Stimulated activated CD4-positive, alpha-beta T cell treated with anti-CD3 and anti-CD28 coated beads, Interleukin-12 subunit alpha, Interleukin-12 subunit beta, amount 100 ng/mL, for 48 hours (primary cell): Measurements from ENCODE around the gene SORBS1.

ENCODE experiments used
- DNase-seq, 3 donors: peaks; one replicate each; pipeline ENCODE4 v3.0.0-alpha.2; 2020; ENCODE audit warnings: low read depth in 2 of 3, low spot score in 1 of 3

Gene SORBS1

DNA sequence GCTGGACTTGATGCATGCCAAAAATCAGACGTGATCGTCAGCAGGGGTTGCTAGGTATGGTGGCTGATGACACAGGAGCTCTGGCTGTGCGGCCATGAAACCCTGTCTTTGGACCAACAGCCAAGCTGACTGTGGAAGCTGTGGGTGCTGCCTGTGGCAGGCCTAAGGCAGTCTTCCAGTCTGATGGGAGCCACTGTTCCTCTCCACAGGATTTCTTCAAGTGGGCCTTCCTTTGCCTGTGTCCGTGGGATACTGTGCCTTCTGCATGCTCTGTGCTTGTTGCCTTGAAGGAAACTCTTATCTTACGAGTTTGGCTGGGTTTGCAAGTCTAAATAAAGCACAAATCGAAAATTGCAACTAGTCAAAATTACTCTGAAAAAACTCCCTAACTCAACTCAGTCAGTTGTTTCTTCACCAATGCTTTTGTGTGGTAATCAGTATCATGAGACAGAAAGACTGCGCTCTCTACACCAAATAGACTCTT, 168.4 kb downstream of the SORBS1 start:
- no peak for DNase-seq

DNA sequence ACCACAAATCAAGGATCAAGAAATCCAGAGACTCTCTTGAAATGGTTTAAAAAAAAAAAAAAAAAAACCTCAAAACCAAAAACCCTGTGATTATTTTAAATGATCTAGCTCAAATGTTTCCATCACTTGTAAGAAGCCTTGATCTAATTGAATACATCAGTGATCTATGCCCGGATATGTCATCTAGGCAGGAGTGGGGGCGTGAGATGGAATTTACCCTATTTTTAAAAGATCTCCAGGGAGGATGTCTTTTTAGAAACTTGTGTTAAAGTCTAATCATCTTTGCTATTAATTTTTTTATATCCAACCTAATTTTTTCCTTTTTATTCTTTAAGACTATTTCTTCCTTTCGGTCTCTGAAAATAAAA, 169.0 kb downstream of the SORBS1 start:
- DNase-seq, result no peak

DNA sequence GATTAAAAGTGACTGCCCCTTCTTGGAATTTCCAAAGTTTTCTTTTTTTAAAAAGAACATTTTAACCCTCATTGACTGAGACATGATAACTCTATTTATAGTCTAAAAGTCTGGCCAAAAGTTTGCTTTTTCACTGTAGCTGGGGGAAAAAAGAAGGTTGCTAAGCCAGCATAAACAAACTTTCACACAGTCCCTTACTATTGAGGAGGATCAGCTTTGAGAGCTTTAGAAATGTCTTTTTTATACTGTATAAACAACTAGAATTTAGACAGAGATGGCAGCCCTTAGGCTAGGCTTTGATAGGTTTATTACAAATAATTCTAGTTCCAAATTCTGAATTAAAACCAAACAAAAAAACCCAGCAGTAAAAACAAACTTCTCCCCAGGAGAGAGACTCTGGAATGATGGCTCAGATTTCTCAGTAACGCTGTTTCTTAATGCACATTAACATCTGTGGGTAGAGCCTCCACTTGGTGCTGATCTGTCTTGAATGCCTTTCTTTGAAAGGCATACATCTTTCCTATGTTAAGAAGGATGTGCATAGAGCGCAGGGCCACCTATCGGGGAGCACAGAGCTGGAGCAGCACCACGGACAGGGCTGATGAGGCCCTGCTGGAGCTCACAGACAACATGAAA, 169.5 kb downstream of the SORBS1 start:
- no peak for DNase-seq

DNA sequence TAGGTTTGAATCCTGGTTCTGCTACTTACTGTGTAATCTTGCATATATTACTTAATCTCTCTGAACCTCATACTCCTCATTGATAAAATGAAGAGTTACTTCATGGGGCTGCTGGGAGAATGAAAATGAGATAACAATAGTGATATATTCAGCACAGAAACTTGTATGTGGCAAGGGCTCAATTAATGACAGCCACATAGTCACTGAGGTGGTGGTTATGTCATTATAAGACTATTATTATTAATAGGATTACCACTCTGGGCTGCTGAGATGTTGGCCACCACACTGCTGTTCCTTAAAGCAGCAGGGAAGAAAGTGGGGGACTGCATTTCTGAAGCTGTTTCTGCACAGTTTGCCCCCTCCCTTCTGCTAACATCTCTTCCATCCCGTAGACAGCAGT, 170.0 kb downstream of the SORBS1 start:
- DNase-seq, result no peak

DNA sequence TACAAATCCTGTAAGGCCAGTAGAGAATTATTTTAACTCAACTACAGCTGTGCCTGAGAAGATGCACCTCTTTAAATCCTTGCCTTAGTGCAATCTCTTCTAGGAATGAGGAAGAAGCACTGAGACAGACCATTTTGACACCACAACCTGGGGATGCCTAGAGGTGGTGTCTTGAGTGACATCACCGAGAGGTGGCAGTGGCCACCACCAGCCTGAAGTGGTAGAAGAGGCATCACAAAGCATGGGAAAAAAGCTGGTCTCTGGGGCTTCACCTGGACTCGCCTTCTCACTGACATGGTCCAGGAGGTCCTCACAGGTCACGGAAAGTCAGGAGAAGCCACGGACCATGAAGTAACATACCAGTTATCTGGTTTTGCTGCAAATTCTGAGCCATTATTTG, 171.2 kb downstream of the SORBS1 start:
- DNase-seq, result no peak

DNA sequence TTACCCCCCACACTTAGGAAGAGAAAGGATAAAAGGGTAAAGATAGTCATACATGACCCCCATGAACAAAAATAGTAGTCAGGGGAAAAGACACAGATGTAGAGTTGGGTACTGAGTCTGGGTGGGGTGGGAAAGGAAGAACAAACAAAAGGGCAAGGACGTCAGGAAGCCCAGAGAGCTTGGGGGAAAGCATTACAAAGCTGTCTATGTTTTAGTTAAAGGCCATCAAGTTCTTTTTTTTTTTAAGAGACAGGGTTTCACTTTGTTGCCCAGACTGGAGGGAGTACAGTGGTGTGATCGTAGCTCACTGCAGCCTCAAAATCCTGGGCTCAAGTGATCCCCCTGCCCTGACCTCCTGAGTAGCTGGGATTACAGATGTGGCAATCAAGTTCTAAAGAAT, 172.0 kb downstream of the SORBS1 start:
- DNase-seq, result no peak

DNA sequence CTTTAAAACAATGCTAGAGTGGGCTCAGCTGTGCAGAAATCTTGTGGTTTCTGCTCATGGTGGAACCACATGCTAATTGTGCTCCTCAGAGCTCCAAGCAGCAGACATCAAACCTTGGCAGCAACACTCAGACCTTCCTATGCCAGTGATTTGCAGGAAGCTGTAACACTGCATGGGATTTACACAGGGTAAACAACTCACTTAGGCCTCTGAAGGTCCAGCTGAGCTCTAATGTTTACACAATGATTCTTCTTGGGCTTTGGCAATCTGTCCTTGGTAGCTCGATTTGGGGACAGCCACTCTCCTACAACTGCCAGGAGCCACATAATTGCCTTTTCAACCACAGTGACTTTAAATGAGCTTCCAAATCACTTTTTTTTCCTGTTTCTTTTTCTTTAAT, 172.6 kb downstream of the SORBS1 start:
- no peak for DNase-seq

DNA sequence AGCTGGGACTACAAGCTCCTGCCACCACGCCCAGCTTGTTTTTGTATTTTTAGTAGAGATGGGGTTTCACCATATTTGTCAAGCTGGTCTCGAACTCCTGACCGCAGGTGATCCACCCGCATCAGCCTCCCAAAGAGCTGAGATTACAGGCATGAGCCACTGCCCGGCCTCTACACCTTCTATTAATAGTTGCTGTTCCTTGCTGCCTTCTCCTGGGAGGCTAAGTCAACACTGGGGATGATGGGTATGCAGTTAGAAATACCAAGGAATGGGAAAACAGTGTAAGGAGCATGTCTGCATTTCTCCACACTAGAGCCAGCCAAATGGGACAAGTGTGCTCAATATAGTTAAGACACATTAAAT, 173.1 kb downstream of the SORBS1 start:
- DNase-seq, result no peak

DNA sequence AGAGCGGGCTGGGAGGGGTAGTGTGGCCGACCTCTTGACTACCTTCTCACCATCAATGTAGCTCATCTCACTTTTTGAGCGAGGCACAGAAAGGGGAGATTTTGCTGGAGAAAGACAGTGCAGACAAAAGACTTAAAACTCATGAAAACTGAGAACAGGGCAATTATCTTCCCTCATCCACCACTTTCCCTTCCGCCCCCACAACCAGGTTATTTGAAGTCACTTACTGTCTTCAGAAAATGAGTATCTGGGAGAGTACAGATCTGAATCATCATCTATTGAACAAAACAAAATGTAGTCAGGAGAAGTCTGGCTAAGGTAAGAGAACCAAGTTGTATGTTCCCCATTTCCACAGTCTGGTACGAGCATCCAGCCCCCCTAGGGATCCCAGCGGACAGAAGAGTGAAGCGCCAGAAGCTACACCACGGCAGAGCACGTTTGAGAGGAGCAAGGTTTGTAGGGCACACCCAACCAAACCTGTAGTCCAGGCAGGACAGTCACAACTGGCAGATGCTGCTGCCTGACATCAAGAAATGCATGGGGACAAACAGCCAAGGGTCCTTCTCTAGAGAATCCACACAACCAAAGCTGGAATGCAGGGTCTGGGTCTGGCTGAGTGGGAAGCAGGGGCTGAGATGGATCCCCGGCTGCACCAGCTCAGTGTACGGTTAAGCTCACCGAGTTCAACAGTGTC, 177.0 kb downstream of the SORBS1 start:
- peak; percentile 20 to 39 (median 23) for DNase-seq

DNA sequence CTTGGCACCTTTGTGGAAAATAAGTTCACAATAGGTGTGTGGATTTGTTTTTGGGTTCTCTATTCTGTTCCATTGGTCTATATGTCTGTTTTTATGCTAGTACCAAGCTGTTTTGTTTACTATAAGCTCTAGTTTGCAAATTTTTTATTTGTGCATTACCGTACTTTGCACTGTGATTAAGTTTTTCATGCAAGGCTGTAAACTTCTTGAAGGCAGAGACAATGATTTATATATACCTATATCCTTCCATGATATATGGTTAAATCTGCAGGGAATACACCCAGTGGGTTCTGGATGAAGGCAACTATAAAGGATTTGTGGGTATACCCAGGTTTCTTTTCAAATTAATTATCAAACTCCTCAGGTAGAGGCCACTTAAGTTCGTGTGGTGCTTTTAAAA, 178.6 kb downstream of the SORBS1 start:
- no peak for DNase-seq

DNA sequence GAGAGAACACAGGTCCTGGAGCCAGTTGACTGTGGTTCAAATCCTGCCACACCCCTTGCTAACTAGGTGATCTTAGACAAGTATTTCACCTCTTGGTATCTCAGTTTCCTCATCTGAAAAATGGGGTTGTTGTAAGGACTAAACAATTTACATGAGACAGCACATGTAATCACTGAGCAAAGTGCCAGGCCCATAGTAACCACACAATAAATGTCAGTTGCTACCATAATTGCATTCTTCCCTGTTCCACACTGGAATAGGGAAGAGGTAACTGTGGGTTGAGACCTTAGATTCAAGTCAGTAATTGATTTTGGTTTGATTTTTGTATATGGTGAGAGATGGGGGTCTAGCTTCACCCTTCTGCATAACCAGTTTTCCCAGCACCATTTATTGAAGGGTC, 179.0 kb downstream of the SORBS1 start:
- no peak for DNase-seq

DNA sequence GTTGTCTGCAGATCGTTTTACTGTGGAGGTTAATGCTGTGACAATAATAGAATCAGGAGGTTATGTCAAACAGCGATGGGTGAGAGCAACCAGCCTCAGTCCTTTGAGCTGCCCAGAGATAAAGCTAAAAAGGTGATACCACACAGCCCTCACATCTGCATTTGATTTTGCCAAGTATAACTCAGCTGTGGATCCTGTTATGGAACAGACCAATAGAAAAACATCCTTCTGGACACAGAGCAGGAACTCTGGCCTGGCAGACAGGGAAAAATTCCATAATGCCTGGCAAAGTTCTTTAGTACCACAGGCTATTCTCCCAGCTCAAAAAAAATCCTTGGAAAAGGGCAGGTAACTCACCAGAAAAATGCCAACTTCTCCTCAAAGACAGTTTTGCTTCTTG, 183.2 kb downstream of the SORBS1 start:
- DNase-seq, result no peak

DNA sequence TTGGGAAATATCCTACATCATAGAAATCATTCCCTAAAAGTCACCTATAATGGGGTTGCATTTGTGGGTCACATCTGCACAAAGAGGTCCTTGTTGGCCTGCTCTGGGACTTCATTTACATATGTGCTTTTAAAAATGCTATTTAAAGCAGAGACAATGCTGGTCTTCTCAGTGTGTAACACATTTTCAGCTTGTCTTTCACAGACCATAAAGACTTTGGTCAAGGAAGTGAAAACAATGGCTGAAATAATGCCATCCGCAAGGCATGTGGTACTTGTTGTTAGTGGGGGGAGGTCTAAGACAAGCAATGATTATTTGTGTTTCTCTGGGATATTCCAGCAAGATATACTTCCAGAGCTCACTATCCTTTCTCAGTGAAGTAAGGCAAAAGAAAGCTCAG, 185.8 kb downstream of the SORBS1 start:
- DNase-seq, result no peak

DNA sequence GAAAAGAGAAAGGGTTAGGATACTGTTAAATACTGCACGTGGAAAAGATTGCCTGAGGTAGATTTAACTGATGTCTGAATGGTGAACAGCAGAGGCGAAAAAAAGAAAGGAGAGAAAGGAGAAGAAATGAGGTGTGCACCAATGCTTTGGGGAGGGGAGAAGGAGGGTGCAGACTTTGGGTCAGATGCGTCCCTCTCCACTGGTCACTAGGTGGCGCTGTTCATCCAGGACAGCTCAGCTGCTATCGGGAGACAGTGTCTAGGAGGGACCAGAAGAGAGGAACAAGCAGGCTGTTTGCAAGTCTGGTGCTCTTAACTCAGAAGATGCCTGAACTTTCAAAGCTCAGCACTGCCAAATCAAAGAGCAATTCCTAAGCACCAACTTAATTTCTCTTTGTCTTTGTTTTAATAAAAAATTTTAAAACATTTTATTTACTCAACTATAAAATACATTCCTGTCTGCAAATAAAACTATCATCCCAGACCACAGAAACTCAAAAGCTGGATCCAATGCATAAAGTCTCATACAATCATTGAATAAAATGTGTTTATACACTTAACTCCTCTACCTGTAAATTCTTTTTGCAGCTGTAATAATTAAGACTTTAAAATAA, 186.5 kb downstream of the SORBS1 start:
- peak; percentile 55 to 74 (median 55) for DNase-seq

DNA sequence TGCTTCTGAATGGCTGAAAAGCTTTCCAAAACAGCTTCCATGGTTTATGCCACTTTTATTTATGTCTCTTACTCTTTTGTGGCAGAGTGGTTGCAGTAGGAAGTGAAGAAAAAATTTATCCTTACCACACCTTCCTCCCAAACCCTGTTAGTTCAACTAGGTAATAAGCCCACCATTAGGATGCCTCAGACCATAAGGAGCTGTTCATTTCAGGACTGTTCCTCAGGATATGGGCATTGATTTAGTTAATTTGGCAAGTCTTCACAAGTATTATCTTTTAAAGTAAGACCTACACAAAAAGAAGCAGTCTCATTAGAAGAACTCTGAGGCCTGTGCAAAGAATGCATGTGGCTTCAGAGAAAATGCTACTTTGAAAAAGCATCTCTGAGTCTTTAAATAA, 187.5 kb downstream of the SORBS1 start:
- DNase-seq, result no peak

DNA sequence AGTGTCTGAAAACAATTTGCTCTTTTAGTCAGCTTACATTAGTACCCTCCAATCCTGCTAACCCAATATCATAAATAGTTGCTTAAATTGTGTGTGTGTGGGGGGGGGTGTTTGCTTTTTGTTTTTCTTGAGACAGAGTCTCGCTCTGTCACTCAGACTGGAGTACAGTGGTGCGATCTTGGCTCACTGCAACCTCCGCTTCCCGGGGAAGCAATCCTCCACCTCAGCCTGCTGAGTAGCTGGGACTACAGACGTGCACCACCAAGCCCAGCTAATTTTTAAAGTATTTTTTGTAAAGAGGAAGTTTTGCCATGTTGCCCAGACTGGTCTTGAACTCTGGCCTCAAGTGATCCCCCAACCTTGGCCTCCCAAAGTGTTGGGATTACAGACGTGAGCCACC, 196.8 kb downstream of the SORBS1 start:
- DNase-seq, result no peak

DNA sequence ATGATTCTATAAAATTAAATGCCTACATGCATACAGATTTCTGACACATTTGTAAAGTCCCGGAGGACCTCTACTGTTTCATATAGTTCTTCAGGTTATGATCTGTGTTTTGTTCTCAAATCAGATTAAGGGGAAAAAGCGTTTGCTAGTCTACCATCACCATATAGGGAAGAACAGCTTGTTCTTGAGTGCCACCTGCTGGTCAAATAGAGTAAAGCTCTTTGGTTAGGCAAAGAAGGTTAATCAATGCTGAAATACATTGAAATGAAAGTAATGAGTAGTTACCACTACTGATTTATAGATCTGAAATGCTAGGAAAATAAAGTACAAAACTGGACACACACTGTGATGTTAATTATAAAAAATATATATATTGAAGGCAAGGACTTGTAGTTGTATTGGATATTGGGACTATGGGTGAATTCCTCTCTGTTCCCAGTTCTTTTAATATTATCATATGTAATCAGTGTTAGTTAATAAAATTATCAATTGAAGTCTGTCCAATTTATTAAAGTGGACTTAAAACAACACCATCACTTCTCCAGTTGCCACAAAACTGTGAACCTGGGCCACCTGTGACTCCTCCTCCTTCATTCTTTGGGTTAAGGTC, 197.8 kb downstream of the SORBS1 start:
- peak in 1 of 3 donors; percentile 70 for DNase-seq

DNA sequence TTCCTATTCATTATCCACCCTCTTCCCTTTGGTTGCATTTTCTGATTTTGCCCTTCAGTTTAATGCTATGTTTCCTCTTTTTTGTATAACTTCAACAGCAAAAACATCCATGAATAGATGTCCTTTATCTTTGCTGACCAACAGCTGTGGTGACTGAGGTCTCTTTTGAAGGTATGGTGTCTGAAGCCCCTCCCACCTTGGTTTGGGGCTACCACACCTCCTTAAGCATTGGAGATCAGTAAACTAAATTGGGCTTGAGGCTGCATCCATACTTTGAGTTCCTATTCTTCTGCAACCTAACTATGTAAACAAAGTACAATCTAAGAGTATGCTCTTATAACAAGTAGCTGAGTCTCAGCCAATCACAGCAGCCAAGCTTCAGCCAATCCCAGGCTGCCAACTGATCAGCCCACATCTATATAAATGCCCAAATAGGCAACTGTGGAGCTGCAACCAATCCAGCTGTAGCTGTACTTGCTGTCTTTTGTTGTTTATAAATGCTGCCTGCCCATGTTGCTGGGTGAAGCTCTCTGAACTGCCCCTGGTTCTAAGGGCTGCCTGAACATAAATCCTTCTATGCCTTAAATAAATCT, 201.0 kb downstream of the SORBS1 start:
- DNase-seq, result no peak

DNA sequence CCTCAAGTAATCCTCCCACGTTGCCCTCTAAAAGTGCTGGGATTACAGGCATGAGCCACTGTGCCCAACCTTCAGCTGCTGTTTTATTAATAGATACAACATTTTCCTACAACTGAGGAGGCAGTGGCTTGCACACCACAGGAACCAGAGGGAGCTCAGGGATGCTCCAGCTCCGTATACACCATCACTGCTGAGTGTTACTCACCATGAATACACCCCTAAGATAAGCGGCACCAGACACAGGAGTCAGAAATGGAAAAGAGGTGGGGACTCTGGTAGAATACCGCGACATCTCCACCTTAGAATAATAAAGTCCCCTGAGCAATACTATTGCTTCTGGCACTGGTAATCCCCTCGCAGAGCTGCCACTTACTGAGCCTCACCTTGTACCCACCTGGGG, 201.7 kb downstream of the SORBS1 start:
- no peak for DNase-seq

DNA sequence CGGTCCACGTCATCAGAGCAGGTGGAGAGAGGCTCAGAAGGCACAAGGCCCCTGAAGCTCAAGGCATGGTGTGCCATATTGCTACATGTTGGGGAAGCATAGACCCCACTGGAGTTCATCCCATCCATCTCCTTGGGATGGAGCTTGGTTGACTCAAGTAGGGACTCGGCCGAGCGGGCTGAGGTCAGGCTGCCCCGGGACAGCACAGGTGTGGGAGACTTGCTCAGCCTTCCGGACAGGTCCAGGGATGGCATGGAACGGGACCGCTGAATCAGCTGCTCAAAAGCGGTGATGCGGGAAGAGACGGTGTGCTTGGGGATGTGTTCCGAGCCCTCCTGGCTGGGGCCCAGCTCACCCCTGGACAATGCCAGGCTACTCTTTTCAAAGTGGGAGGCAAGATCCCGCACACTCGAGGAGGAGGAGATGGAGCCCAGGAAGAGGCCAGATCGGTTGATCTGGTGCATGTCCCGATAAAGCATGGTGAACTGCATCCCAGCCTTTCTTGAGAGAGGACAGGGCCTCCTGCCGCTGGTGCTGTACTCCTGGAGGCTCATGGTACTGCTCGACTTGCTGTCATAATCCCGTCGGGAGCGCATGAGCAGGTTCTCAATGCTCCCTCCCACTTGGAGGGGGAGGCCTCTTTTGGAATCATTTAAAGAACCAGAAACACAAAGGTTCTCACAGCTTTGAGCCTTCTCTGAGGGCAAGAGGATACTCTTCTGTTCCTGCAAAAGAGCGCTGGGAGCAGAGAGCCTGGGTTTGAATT, 204.8 kb downstream of the SORBS1 start:
- no peak for DNase-seq

DNA sequence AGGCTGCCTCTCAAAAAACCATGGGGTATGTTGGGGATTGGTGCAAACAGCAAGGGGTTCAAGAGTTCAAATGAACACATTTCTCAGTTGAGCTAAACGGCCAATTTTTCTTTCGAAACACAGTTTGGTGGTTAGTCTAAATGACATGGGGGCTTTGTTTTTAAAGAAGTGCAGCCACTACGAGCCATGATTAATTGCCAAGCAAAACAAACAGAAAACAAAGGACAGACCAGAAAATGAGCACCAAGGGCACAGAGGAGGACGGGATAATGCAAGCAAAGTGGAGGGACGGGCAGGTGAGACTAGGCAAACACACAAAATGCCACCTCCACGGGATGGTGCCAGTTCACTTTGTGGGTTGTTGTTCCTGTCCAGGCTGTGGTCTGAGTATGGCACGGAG, 205.9 kb downstream of the SORBS1 start:
- DNase-seq, result no peak
